GM18861 (cell line): ENCODE measurements around the gene TSPY3.
"Not testable (repeated sequence)": the region's sequence is repeated elsewhere in the genome, so short reads cannot be mapped to it uniquely, and the experiment has no call there.

Experiments used
- ATAC-seq: cut with Tn5 transposase; IDR thresholded peaks from one replicate; pipeline ENCODE4 v1.9.1; 2021; ENCODE audit not compliant: unreplicated experiment

Gene TSPY3, protein sequence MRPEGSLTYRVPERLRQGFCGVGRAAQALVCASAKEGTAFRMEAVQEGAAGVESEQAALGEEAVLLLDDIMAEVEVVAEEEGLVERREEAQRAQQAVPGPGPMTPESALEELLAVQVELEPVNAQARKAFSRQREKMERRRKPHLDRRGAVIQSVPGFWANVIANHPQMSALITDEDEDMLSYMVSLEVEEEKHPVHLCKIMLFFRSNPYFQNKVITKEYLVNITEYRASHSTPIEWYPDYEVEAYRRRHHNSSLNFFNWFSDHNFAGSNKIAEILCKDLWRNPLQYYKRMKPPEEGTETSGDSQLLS

GRCh38 chrY:9398121-9398520 is at the start of gene TSPY3:
TSS of gene TSPY3 (plus strand) at chrY:9398421. CDS start at chrY:9398467, 46 bp downstream.
- ATAC-seq: not testable (repeated sequence)

GRCh38 chrY:9357497-9357896 is 40.7 kb upstream of the TSPY3 start, which contains the start of gene TSPY8:
TSS of gene TSPY8 (plus strand) at chrY:9357797. CDS start at chrY:9357843, 46 bp downstream.
- ATAC-seq: not testable (repeated sequence)

- ATAC-seq: not testable (repeated sequence)
These were observed 1.7 kb upstream of the TSPY3 start for GRCh38 chrY:9396527-9396926.
